ENCODE measurements around the gene FBXO21.
A peak's percentile ranks its signal among the peaks of the same experiment; 100 is the strongest.
"Not testable (repeated sequence)": the region's sequence is repeated elsewhere in the genome, so short reads cannot be mapped to it uniquely, and the experiment has no call there.

FBXO21 gene

GRCh38 chr12:117207675-117208074 is 17.4 kb upstream of the FBXO21 start:
- Histone ChIP-seq H3K9me3 (ENCODE audit: control insufficient read depth in 2 of 2, low read length in 2 of 2) (no peaks in the 10 kb centered on the region), H3K27me3 (ENCODE audit: control insufficient read depth in 2 of 2, insufficient read depth in 2 of 2, low read length in 2 of 2) (peaks cover 0 to 4% of the 10 kb centered on the region in 2 donors), H3K27ac (ENCODE audit: low read depth in 2 of 2, low read length in 2 of 2) (no peak overlapping the region), H3K36me3 (ENCODE audit: control insufficient read depth in 2 of 2, insufficient read depth in 2 of 2, low read length in 2 of 2) (no peaks in the 10 kb centered on the region), H3K9ac (ENCODE audit: low read depth in 1 of 2, low read length in 2 of 2) (no peak overlapping the region), H3K4me3 (ENCODE audit: low read length in 2 of 2) (no peak overlapping the region), H3K4me1 (ENCODE audit: control insufficient read depth in 2 of 2, insufficient read depth in 2 of 2, low read length in 2 of 2) (no peaks in the 10 kb centered on the region)

- Histone ChIP-seq H3K36me3 (ENCODE audit: control insufficient read depth in 2 of 2, insufficient read depth in 2 of 2, low read length in 2 of 2) (no peaks in the 10 kb centered on the region), H3K9ac (ENCODE audit: low read depth in 1 of 2, low read length in 2 of 2) (no peak overlapping the region), H3K27me3 (ENCODE audit: control insufficient read depth in 2 of 2, insufficient read depth in 2 of 2, low read length in 2 of 2) (peaks cover 0 to 2% of the 10 kb centered on the region in 2 donors), H3K4me1 (ENCODE audit: control insufficient read depth in 2 of 2, insufficient read depth in 2 of 2, low read length in 2 of 2) (no peaks in the 10 kb centered on the region), H3K4me3 (ENCODE audit: low read length in 2 of 2) (no peak overlapping the region), H3K27ac (ENCODE audit: low read depth in 2 of 2, low read length in 2 of 2) (no peak overlapping the region), H3K9me3 (ENCODE audit: control insufficient read depth in 2 of 2, low read length in 2 of 2) (no peaks in the 10 kb centered on the region)
These were observed 12.3 kb upstream of the FBXO21 start for GRCh38 chr12:117202556-117202955.

GRCh38 chr12:117202033-117202432 is 11.8 kb upstream of the FBXO21 start:
- H3K36me3 ChIP-seq (ENCODE audit: control insufficient read depth in 2 of 2, insufficient read depth in 2 of 2, low read length in 2 of 2), result no peaks in the 10 kb centered on the region
- no peak overlapping the region for H3K4me3 ChIP-seq (ENCODE audit: low read length in 2 of 2)
- no peak overlapping the region for H3K9ac ChIP-seq (ENCODE audit: low read depth in 1 of 2, low read length in 2 of 2)
- H3K27me3 ChIP-seq (ENCODE audit: control insufficient read depth in 2 of 2, insufficient read depth in 2 of 2, low read length in 2 of 2), result peaks cover 0 to 2% of the 10 kb centered on the region in 2 donors
- H3K4me1 ChIP-seq (ENCODE audit: control insufficient read depth in 2 of 2, insufficient read depth in 2 of 2, low read length in 2 of 2), result no peaks in the 10 kb centered on the region
- H3K9me3 ChIP-seq (ENCODE audit: control insufficient read depth in 2 of 2, low read length in 2 of 2), result no peaks in the 10 kb centered on the region
- no peak overlapping the region for H3K27ac ChIP-seq (ENCODE audit: low read depth in 2 of 2, low read length in 2 of 2)

GRCh38 chr12:117199956-117200744 is 9.9 kb upstream of the FBXO21 start:
- not testable (repeated sequence) for H3K36me3 ChIP-seq (ENCODE audit: control insufficient read depth in 2 of 2, insufficient read depth in 2 of 2, low read length in 2 of 2); H3K4me1 ChIP-seq (ENCODE audit: control insufficient read depth in 2 of 2, insufficient read depth in 2 of 2, low read length in 2 of 2); H3K9ac ChIP-seq (ENCODE audit: low read depth in 1 of 2, low read length in 2 of 2); H3K27me3 ChIP-seq (ENCODE audit: control insufficient read depth in 2 of 2, insufficient read depth in 2 of 2, low read length in 2 of 2); H3K9me3 ChIP-seq (ENCODE audit: control insufficient read depth in 2 of 2, low read length in 2 of 2); H3K27ac ChIP-seq (ENCODE audit: low read depth in 2 of 2, low read length in 2 of 2); H3K4me3 ChIP-seq (ENCODE audit: low read length in 2 of 2)

- H3K27me3 ChIP-seq (ENCODE audit: control insufficient read depth in 2 of 2, insufficient read depth in 2 of 2, low read length in 2 of 2), result not testable (repeated sequence)
These were observed 6.1 kb upstream of the FBXO21 start for GRCh38 chr12:117196334-117196733.

GRCh38 chr12:117195027-117195426 is 4.8 kb upstream of the FBXO21 start:
- H3K27me3 ChIP-seq (ENCODE audit: control insufficient read depth in 2 of 2, insufficient read depth in 2 of 2, low read length in 2 of 2); H3K4me1 ChIP-seq (ENCODE audit: control insufficient read depth in 2 of 2, insufficient read depth in 2 of 2, low read length in 2 of 2); H3K9ac ChIP-seq (ENCODE audit: low read depth in 1 of 2, low read length in 2 of 2); H3K36me3 ChIP-seq (ENCODE audit: control insufficient read depth in 2 of 2, insufficient read depth in 2 of 2, low read length in 2 of 2); H3K4me3 ChIP-seq (ENCODE audit: low read length in 2 of 2); H3K27ac ChIP-seq (ENCODE audit: low read depth in 2 of 2, low read length in 2 of 2); H3K9me3 ChIP-seq (ENCODE audit: control insufficient read depth in 2 of 2, low read length in 2 of 2): not testable (repeated sequence)

More at GRCh38 chr12:117196334-117196733, 6.1 kb upstream of the FBXO21 start:
- H3K9me3 ChIP-seq (ENCODE audit: control insufficient read depth in 2 of 2, low read length in 2 of 2); H3K9ac ChIP-seq (ENCODE audit: low read depth in 1 of 2, low read length in 2 of 2); H3K4me3 ChIP-seq (ENCODE audit: low read length in 2 of 2); H3K4me1 ChIP-seq (ENCODE audit: control insufficient read depth in 2 of 2, insufficient read depth in 2 of 2, low read length in 2 of 2); H3K36me3 ChIP-seq (ENCODE audit: control insufficient read depth in 2 of 2, insufficient read depth in 2 of 2, low read length in 2 of 2); H3K27ac ChIP-seq (ENCODE audit: low read depth in 2 of 2, low read length in 2 of 2): not testable (repeated sequence)

GRCh38 chr12:117193903-117194302 is 3.6 kb upstream of the FBXO21 start:
- Histone ChIP-seq H3K4me1 (ENCODE audit: control insufficient read depth in 2 of 2, insufficient read depth in 2 of 2, low read length in 2 of 2) (peaks cover 5 to 7% of the 10 kb centered on the region in 2 donors), H3K27ac (ENCODE audit: low read depth in 2 of 2, low read length in 2 of 2) (no peak overlapping the region), H3K36me3 (ENCODE audit: control insufficient read depth in 2 of 2, insufficient read depth in 2 of 2, low read length in 2 of 2) (no peaks in the 10 kb centered on the region), H3K9ac (ENCODE audit: low read depth in 1 of 2, low read length in 2 of 2) (no peak overlapping the region), H3K27me3 (ENCODE audit: control insufficient read depth in 2 of 2, insufficient read depth in 2 of 2, low read length in 2 of 2) (peaks cover 0 to 2% of the 10 kb centered on the region in 2 donors), H3K9me3 (ENCODE audit: control insufficient read depth in 2 of 2, low read length in 2 of 2) (no peaks in the 10 kb centered on the region), H3K4me3 (ENCODE audit: low read length in 2 of 2) (no peak overlapping the region)

- H3K4me1 ChIP-seq (ENCODE audit: control insufficient read depth in 2 of 2, insufficient read depth in 2 of 2, low read length in 2 of 2); H3K4me3 ChIP-seq (ENCODE audit: low read length in 2 of 2); H3K27me3 ChIP-seq (ENCODE audit: control insufficient read depth in 2 of 2, insufficient read depth in 2 of 2, low read length in 2 of 2); H3K27ac ChIP-seq (ENCODE audit: low read depth in 2 of 2, low read length in 2 of 2); H3K9ac ChIP-seq (ENCODE audit: low read depth in 1 of 2, low read length in 2 of 2); H3K9me3 ChIP-seq (ENCODE audit: control insufficient read depth in 2 of 2, low read length in 2 of 2); H3K36me3 ChIP-seq (ENCODE audit: control insufficient read depth in 2 of 2, insufficient read depth in 2 of 2, low read length in 2 of 2): not testable (repeated sequence)
These were observed 2.3 kb upstream of the FBXO21 start for GRCh38 chr12:117192581-117192980.

- no peak overlapping the region for H3K9ac ChIP-seq (ENCODE audit: low read depth in 1 of 2, low read length in 2 of 2)
- no peak overlapping the region for H3K27ac ChIP-seq (ENCODE audit: low read depth in 2 of 2, low read length in 2 of 2)
- no peaks in the 10 kb centered on the region for H3K36me3 ChIP-seq (ENCODE audit: control insufficient read depth in 2 of 2, insufficient read depth in 2 of 2, low read length in 2 of 2)
- H3K4me1 ChIP-seq (ENCODE audit: control insufficient read depth in 2 of 2, insufficient read depth in 2 of 2, low read length in 2 of 2), result peaks cover 5 to 7% of the 10 kb centered on the region in 2 donors
- H3K4me3 ChIP-seq (ENCODE audit: low read length in 2 of 2), result no peak overlapping the region
- H3K9me3 ChIP-seq (ENCODE audit: control insufficient read depth in 2 of 2, low read length in 2 of 2), result no peaks in the 10 kb centered on the region
- H3K27me3 ChIP-seq (ENCODE audit: control insufficient read depth in 2 of 2, insufficient read depth in 2 of 2, low read length in 2 of 2), result no peaks in the 10 kb centered on the region
These were observed 1.8 kb upstream of the FBXO21 start for GRCh38 chr12:117192057-117192456.

- Histone ChIP-seq H3K4me1 (ENCODE audit: control insufficient read depth in 2 of 2, insufficient read depth in 2 of 2, low read length in 2 of 2) (peaks cover 5 to 7% of the 10 kb centered on the region in 2 donors), H3K4me3 (ENCODE audit: low read length in 2 of 2) (peak overlapping the region; percentile 83 to 87), H3K27ac (ENCODE audit: low read depth in 2 of 2, low read length in 2 of 2) (peak overlapping the region; percentile 38 to 52), H3K9me3 (ENCODE audit: control insufficient read depth in 2 of 2, low read length in 2 of 2) (no peaks in the 10 kb centered on the region), H3K9ac (ENCODE audit: low read depth in 1 of 2, low read length in 2 of 2) (peak overlapping the region; percentile 79 to 82), H3K36me3 (ENCODE audit: control insufficient read depth in 2 of 2, insufficient read depth in 2 of 2, low read length in 2 of 2) (peaks cover 2 to 7% of the 10 kb centered on the region in 2 donors), H3K27me3 (ENCODE audit: control insufficient read depth in 2 of 2, insufficient read depth in 2 of 2, low read length in 2 of 2) (no peaks in the 10 kb centered on the region)
These were observed 503 bp downstream of the FBXO21 start for GRCh38 chr12:117189725-117190209.
